Cardiac muscle cell (in vitro differentiated cells and primary cell): Measurements from ENCODE around the gene POLR1A. TPM values are rescaled to one million over a fixed set of nuclear protein-coding genes. Genes with fewer than 3 reads are reported as not detected.

ENCODE experiments used
- DNase-seq, 2 donors: peaks; one replicate each; pipeline versions ENCODE4 v3.0.0 to v3.0.0-alpha.2; 2010 to 2017; ENCODE audit warnings: low read depth in 1 of 2, low spot score in 1 of 2
- H3K27ac ChIP-seq: fragments of 200-600 bp; sonication (generic); 2 replicates; pipeline ENCODE4 v1.5.1; 2016
- H3K27me3 ChIP-seq: fragments of 200-600 bp; sonication (generic); 2 replicates; pipeline ENCODE4 v1.6.0; 2016; ENCODE audit warnings: control low read depth
- H3K36me3 ChIP-seq: fragments of 200-600 bp; sonication (generic); 2 replicates; pipeline ENCODE4 v1.5.1; 2016; ENCODE audit warnings: control low read depth
- H3K4me1 ChIP-seq: fragments of 200-600 bp; sonication (generic); 2 replicates; pipeline ENCODE4 v1.8.1; 2017; ENCODE audit warnings: low read depth, mild to moderate bottlenecking, mixed run types
- H3K4me3 ChIP-seq: fragments of 200-600 bp; sonication (generic); 2 replicates; pipeline ENCODE4 v1.5.1; 2016; ENCODE audit warnings: mild to moderate bottlenecking
- H3K9me3 ChIP-seq: fragments of 200-600 bp; sonication (generic); 2 replicates; pipeline ENCODE4 v1.5.1; 2017; ENCODE audit warnings: low read depth, mild to moderate bottlenecking, control low read depth
- polyA plus RNA-seq: library from polyadenylated mRNA; unstranded; fragments of >200 nt; fragmentation: Nextera tagmentation; extraction: Ambion mirVana; gene quantifications from 2 replicates; pipeline ENCODE4 v1.2.1, GENCODE V29; 2016
- total RNA-seq: library from RNA; depleted of rRNA; stranded (reverse); fragments of >200 nt; gene quantifications from 2 replicates; pipeline ENCODE4 v1.2.3, GENCODE V29; 2016
- TF ChIP-seq, protein P1 (sequence below): IDR thresholded peaks from 2 replicates; pipeline ENCODE4 v1.5.1; 2012; ENCODE audit warnings: low read depth, mild to moderate bottlenecking, low read length

Gene POLR1A
- total and polyA plus RNA-seq, 2 experiments from 2014 or later, result 6.8 to 19.4 TPM

DNA sequence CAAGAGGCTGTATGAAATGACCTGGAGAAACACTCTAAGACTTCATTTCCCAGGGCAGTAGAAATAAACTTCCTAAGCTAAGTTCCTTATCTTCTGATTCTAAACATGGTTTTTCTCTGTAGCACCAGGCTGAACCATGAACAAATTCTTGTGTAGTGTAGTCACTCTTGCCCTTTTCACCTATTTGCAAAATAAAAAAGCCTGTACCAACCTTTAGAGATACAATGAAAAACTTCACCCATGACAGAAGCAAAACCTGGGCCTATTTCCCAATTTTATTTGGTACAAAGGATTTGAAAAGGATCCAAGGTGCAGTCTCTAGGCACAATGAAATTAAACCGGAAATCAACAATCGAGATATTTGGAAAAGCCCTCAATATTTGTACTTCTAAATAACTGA is 43.6 kb downstream of the POLR1A start:
- peak overlapping the region; percentile 6 for H3K27ac ChIP-seq
- H3K27me3 ChIP-seq, result no peaks in the 10 kb centered on the region
- peaks cover 31% of the 10 kb centered on the region for H3K36me3 ChIP-seq
- H3K4me3 ChIP-seq, result no peak overlapping the region
- peaks cover 10% of the 10 kb centered on the region for H3K4me1 ChIP-seq
- TF ChIP-seq, protein P1, sequence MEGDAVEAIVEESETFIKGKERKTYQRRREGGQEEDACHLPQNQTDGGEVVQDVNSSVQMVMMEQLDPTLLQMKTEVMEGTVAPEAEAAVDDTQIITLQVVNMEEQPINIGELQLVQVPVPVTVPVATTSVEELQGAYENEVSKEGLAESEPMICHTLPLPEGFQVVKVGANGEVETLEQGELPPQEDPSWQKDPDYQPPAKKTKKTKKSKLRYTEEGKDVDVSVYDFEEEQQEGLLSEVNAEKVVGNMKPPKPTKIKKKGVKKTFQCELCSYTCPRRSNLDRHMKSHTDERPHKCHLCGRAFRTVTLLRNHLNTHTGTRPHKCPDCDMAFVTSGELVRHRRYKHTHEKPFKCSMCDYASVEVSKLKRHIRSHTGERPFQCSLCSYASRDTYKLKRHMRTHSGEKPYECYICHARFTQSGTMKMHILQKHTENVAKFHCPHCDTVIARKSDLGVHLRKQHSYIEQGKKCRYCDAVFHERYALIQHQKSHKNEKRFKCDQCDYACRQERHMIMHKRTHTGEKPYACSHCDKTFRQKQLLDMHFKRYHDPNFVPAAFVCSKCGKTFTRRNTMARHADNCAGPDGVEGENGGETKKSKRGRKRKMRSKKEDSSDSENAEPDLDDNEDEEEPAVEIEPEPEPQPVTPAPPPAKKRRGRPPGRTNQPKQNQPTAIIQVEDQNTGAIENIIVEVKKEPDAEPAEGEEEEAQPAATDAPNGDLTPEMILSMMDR, result no peak
- peak in 1 of 2 donors; percentile 76 for DNase-seq
- H3K9me3 ChIP-seq, result no peaks in the 10 kb centered on the region

DNA sequence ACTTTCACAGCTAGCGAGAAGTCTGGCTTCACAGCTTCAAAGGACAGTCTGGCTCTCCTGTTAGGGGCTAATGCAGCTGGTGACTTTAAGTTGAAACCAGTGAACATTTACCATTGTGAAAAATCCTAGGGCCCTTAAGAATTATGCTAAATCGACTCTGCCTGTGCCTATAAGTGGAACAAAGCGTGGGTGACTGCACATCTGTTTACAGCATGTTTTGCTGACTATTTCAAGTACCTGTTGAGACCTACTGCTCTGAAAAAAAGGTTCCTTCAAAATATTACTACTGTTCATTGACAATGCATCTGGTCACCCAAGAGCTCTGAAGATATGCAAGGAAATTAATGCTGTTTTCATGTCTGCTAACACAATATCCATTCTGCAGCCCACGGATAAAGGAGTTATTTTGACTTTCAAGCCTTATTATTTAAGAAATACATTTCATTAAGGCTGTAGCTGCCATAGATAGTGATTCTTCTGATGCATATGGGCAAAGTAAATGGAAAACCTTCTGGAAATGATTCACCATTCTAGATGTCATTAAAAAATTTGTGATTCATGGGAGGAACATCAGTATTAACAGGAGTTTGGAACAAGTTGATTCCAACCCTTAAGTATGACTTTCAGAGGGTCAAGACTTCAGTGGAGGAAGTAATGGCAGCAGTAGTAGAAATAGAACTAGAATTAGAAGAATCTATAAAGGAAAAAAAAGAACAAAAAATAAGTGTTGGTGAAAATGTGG is 48.9 kb downstream of the POLR1A start:
- H3K27ac ChIP-seq, result no peak overlapping the region
- H3K9me3 ChIP-seq, result no peaks in the 10 kb centered on the region
- no peaks in the 10 kb centered on the region for H3K27me3 ChIP-seq
- DNase-seq, result no peak
- TF ChIP-seq, protein P1, result no peak
- H3K4me3 ChIP-seq, result no peak overlapping the region
- H3K4me1 ChIP-seq, result no peaks in the 10 kb centered on the region
- peaks cover 13% of the 10 kb centered on the region for H3K36me3 ChIP-seq

DNA sequence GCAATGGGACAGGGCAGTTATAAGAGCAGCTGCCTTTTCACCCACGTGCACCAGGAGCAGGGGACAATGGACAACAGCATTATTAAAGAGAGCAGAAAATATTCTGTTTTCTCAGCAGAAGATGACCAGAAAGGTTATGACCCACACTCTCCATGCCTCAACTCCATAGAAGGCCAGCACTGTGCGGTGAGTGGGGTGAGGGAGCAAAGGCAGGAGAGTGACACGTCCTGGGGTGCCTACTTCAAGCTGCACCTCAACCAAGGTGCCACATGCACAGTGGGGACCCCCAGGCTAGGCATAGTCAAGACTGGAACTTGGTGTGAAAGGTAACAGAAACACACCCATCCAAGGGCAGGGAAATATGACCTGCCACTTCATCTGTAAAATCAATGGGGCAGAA is 50.4 kb downstream of the POLR1A start:
- H3K27me3 ChIP-seq, result no peaks in the 10 kb centered on the region
- H3K4me1 ChIP-seq, result no peaks in the 10 kb centered on the region
- peaks cover 8% of the 10 kb centered on the region for H3K36me3 ChIP-seq
- no peak for DNase-seq
- no peak overlapping the region for H3K27ac ChIP-seq
- no peak overlapping the region for H3K4me3 ChIP-seq
- TF ChIP-seq, protein P1, result no peak
- no peaks in the 10 kb centered on the region for H3K9me3 ChIP-seq

DNA sequence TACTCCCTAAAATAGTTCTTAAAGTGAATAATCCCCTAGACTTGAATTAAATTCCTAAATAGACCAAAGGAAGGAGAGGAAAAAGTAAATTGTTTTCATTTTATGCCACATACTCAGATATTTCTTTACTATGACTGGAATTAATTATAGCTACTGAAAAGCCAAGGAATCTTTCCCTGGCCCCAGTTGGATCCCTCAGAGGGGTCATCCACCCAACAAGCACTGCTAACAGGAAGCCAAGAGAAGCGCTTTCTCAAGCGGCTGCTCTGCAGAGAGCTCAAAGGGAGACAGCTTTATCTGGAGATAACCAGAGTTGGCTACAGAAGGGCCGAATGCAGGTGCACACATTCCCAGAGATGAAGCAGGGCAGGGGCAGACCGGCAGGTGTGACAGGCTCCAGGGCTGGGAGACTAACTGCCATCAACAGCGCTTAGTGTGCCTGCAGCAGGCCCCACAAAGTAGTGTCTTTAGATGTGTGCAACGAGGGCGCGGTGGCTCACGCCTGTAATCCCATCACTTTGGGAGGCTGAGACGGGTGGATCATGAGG is 51.1 kb downstream of the POLR1A start:
- DNase-seq, result no peak
- Histone ChIP-seq H3K27ac (no peak overlapping the region), H3K36me3 (peaks cover 8% of the 10 kb centered on the region), H3K9me3 (no peaks in the 10 kb centered on the region), H3K4me3 (no peak overlapping the region), H3K27me3 (no peaks in the 10 kb centered on the region), H3K4me1 (no peaks in the 10 kb centered on the region)
- TF ChIP-seq, protein P1, result no peak

DNA sequence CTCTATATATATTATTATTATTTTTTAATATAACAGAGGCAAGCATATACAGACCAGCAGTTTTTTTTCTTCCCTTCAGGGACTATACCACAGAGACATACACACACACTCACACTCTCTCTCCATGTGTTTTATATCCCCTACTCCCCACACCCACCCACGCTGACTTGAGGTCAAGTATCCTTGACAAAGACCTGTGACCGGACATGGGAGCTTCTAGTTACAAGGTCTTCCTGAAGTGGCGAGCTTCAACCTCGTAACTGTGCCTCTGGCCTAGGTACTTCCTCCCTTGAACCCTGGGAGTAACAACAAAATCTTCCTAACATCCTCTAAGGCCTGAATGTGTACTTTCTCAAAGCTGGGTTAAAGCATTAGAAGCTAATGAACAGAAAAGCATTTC is 52.5 kb downstream of the POLR1A start:
- Histone ChIP-seq H3K36me3 (peaks cover 21% of the 10 kb centered on the region), H3K4me1 (no peaks in the 10 kb centered on the region), H3K27me3 (no peaks in the 10 kb centered on the region), H3K27ac (no peak overlapping the region), H3K9me3 (no peaks in the 10 kb centered on the region), H3K4me3 (no peak overlapping the region)
- TF ChIP-seq, protein P1, result no peak
- no peak for DNase-seq
